Ishikawa (cell line): ENCODE results near the gene DENND1B.

Experiments
- CEBPB ChIP-seq: IDR thresholded peaks from 2 replicates; pipeline ENCODE4 v1.6.1; 2012
- CREB1 ChIP-seq: IDR thresholded peaks from 2 replicates; pipeline ENCODE4 v1.6.1; 2012; ENCODE audit warnings: low read depth
- EGR1 ChIP-seq: IDR thresholded peaks from 2 replicates; pipeline ENCODE4 v1.6.1; 2012
- EP300 ChIP-seq: IDR thresholded peaks from 2 replicates; pipeline ENCODE4 v1.6.1; 2012; ENCODE audit warnings: borderline replicate concordance
- FOXM1 ChIP-seq: IDR thresholded peaks from 2 replicates; pipeline ENCODE4 v1.6.1; 2012; ENCODE audit warnings: low read depth, borderline replicate concordance
- MAX ChIP-seq: IDR thresholded peaks from 2 replicates; pipeline ENCODE4 v1.6.1; 2012
- NFIC ChIP-seq: IDR thresholded peaks from 2 replicates; pipeline ENCODE4 v1.6.1; 2012
- RAD21 ChIP-seq: IDR thresholded peaks from 2 replicates; pipeline ENCODE4 v1.6.1; 2012; ENCODE audit warnings: low read depth
- TAF1 ChIP-seq: IDR thresholded peaks from 2 replicates; pipeline ENCODE4 v1.6.1; 2012; ENCODE audit warnings: low read depth, mild to moderate bottlenecking
- TCF12 ChIP-seq: IDR thresholded peaks from 2 replicates; pipeline ENCODE4 v1.6.1; 2012; ENCODE audit warnings: low read depth
- YY1 ChIP-seq: IDR thresholded peaks from 2 replicates; pipeline ENCODE4 v1.6.1; 2012; ENCODE audit warnings: low read depth
- ZBTB7A ChIP-seq: IDR thresholded peaks from 2 replicates; pipeline ENCODE4 v1.6.1; 2012; ENCODE audit warnings: low read depth
- TF ChIP-seq, protein P1 (sequence below): IDR thresholded peaks from 2 replicates; pipeline ENCODE4 v1.6.1; 2012; ENCODE audit warnings: low read depth, mild to moderate bottlenecking

DNA sequence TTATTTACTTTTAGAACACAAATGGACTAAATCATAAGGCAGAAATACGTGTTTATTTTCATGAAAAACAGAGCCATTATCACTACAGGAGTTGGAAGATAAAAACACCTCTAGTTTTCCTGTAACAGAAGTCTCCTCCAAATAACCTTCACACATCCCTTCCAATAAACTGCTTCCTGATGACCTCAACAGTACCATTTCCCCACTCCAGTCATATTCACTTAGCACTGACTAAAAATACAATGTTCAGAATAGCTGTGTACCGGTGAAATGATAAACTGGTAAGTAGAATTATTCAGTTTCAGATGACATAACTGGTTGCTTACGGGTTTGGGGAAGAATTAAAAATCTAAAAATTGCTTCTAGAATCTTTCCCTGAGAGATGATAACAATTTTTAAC lies 137.9 kb downstream of the DENND1B start:
- no peak for TF ChIP-seq TCF12
- TF ChIP-seq RAD21: no peak
- TF ChIP-seq MAX: no peak
- TF ChIP-seq, protein P1, sequence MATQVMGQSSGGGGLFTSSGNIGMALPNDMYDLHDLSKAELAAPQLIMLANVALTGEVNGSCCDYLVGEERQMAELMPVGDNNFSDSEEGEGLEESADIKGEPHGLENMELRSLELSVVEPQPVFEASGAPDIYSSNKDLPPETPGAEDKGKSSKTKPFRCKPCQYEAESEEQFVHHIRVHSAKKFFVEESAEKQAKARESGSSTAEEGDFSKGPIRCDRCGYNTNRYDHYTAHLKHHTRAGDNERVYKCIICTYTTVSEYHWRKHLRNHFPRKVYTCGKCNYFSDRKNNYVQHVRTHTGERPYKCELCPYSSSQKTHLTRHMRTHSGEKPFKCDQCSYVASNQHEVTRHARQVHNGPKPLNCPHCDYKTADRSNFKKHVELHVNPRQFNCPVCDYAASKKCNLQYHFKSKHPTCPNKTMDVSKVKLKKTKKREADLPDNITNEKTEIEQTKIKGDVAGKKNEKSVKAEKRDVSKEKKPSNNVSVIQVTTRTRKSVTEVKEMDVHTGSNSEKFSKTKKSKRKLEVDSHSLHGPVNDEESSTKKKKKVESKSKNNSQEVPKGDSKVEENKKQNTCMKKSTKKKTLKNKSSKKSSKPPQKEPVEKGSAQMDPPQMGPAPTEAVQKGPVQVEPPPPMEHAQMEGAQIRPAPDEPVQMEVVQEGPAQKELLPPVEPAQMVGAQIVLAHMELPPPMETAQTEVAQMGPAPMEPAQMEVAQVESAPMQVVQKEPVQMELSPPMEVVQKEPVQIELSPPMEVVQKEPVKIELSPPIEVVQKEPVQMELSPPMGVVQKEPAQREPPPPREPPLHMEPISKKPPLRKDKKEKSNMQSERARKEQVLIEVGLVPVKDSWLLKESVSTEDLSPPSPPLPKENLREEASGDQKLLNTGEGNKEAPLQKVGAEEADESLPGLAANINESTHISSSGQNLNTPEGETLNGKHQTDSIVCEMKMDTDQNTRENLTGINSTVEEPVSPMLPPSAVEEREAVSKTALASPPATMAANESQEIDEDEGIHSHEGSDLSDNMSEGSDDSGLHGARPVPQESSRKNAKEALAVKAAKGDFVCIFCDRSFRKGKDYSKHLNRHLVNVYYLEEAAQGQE: no peak
- TF ChIP-seq ZBTB7A: no peak
- no peak for TF ChIP-seq TAF1
- TF ChIP-seq FOXM1: no peak
- TF ChIP-seq YY1: no peak
- no peak for TF ChIP-seq EP300
- TF ChIP-seq CREB1: no peak
- no peak for TF ChIP-seq EGR1
- no peak for TF ChIP-seq CEBPB
- TF ChIP-seq NFIC: no peak
